ENCODE data around the gene SMIM44.
A peak's percentile ranks its signal among the peaks of the same experiment; 100 is the strongest.
"Not testable (repeated sequence)": the region's sequence is repeated elsewhere in the genome, so short reads cannot be mapped to it uniquely, and the experiment has no call there.

SMIM44 gene

GRCh38 chr19:3456925-3457527, 26.2 kb downstream of the SMIM44 start:
- DNase-seq = no peak

DNA sequence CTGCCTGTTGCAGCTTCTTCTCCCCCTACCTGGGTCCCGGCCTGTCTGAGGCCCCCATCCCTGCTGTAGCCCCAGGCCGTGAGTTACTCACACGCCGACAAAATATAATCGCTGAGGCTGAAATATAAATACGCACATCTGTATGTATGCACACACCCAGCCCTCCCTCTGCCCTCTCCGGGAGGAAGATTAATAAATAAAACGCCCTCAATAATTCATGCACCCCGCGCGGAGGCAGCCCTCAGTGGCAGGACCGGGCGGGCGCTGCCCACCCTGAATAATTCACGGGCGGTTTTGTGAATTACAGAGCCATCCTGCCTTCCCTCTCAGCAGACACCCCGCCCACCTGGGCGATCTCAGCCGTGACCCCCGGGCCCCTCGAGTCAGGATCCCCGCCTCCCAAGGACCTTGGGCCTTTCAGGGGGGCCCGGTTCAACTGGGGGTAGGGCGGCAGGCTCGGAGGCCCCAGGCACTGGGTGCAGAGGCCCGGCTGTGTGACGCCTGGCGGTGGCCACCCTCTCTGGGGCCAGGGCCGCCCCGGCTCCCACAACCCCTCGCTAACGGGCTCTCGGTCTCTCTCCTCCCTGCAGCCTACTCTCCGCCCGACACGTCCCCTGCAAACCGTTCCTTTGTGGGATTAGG, 27.2 kb downstream of the SMIM44 start:
- no peak for DNase-seq

GRCh38 chr19:3455393-3455955, 27.8 kb downstream of the SMIM44 start:
- no peak for DNase-seq

DNA sequence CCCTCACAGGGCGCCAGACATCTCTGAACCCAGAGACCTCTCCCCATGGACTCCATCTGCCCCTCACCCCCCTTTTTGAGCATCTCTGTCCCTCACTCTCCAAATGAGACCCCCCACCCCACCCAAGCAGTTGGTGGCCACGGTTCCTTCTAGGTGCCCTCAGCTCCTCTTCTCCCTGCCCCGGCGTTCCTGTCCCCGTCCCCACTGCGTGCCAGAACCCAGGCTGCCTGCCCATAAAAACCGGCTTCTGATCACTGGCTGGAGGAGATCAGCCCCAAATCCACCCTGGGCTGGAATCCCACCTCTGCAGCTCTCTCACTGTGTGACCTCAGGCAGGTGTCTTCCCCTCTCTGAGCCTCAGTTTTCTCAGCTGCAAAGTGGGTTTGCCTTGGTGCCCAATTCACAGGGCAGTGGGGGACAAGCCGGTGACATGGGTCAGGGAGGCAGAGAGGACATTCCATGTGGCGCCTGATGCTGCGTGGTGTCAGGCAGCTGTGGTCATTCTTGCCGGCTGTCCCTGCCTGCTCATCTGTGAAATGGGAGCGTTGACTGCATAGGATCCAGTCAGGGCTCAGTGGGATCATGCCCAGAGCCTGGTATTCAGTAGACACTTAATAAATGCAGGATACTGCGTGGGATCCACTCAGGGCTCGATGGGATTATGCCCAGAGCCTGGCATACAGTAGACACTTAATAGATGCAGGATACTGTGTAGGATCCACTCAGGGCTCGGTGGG, 28.4 kb downstream of the SMIM44 start:
- DNase-seq = no peak

GRCh38 chr19:3453840-3454239, 29.4 kb downstream of the SMIM44 start:
- DNase-seq = no peak

GRCh38 chr19:3452942-3453214, 30.4 kb downstream of the SMIM44 start:
- not testable (repeated sequence) for DNase-seq

GRCh38 chr19:3452171-3452941, 30.9 kb downstream of the SMIM44 start:
- DNase-seq = no peak

- no peak for DNase-seq
Measured at GRCh38 chr19:3451451-3451866, 31.8 kb downstream of the SMIM44 start.

- peak; percentile 83 for DNase-seq
Measured at GRCh38 chr19:3450796-3451411, 32.3 kb downstream of the SMIM44 start.

DNA sequence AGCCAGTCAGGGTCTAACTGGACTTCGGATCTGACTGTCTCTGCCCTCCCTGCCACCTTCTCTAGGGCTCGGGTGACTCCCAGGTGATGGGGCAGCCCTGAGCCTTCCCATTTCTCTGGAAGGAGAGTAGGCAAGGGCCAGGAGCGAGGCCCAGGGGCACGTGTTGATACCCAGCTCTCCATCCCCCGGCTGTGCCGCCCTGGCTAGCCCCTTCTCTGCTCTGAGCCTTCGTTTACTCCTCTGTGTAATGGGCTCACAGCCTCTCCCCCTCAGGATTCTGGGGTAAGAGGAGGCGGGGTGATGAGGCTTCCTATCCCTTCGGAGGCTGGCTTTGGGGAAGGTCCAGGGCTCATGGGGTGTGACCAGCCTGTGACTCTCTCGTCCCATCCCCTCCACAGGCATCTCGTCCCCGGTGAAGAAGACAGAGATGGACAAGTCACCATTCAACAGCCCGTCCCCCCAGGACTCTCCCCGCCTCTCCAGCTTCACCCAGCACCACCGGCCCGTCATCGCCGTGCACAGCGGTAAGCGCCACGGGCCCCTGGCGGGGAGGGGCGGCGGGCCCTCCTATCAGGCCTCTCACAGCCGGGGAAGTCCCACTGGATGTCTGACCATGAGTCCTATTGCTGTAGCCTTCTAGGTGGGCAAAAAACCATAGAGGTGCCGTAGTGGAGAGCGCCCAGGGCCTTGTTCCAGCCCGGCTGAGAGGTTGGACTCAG, 34.5 kb downstream of the SMIM44 start:
- DNase-seq = no peak

DNA sequence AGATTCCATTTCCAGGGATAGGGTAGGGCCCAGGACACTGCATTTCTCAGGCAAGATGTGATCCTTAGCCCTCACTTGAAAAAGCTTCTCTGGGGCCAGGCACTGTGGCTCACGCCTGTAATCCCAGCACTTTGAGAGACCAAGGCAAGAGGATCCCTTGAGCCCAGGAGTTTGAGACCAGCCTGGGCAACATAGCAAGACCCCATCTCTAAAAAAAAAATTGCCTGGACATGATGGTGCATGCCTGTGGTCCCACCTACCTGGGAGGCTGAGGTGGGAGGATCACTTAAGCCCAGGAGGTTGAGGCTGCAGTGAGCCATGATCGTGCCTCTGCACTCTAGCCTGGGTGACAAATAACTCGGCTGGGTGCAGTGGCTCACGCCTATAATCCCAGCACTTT, 36.6 kb downstream of the SMIM44 start:
- DNase-seq = not testable (repeated sequence)

DNA sequence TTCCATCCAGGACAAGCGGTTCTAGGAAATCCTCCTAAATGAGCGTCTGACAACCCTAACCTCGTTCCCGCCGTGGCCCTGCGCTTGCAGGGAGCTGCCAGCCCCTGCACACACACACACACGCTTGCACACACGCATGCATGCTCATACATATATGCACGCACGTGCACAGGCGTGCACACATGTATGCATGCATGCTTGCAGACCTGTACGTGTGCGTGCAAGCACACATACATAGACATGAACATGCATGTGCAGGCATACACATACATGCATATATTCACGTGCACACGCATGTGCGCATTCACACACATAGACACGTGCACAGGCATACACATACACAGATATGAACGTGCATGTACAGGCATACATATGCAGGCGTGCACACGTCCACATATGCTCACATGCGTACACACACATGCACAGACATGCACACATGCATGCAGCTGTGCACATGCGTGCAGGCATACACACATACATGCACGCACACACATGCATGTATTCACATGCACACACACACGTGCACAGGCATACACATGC, 38.5 kb downstream of the SMIM44 start:
- no peak for DNase-seq

- no peak for DNase-seq
Measured at GRCh38 chr19:3443840-3444694, 39.2 kb downstream of the SMIM44 start.

DNA sequence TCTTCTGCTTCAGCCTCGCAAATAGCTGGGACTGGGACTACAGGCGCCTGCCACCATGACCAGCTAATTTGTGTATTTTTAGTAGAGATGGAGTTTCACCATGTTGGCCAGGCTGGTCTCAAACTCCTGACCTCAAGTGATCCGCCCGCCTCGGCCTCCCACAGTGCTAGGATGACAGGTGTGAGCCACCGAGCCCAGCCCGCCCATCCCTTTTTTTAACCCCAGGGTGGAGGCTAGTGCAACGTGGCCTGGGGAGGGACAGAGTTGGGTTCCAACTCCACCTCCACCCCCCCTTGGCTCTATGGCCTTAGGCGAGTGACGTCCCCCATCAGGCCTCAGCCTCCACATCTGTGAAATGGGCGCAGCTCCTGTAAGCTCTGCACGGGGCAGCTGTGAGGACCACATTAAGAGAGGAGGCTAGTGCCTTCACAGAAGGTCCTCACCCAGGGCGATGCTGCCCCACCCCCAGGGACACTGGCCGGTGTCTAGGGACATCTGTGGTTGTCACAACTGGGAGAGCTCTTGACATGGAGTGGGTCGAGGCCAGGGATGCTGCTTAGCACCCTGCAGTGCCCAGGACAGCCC, 40.7 kb downstream of the SMIM44 start:
- DNase-seq = no peak

DNA sequence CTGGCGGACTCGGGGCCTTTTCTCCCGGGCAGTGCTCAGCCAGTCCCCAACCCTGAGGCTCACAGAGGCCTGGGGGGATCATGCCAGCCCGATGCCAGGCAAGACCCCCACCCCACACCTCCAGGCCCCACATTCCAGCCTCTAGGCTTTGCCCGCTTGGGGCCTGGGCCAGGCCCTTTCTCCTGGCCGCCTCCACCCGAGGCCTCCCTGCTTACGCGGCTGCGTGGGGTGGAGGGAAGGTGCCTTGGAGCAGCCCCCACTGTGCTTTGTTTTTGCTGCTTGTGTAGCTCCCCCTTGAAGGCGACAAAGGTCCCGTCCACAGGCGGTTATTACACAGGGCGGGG, 41.3 kb downstream of the SMIM44 start:
- no peak for DNase-seq

- DNase-seq = no peak
Measured at GRCh38 chr19:3441089-3441985, 41.9 kb downstream of the SMIM44 start.

- DNase-seq = no peak
Measured at GRCh38 chr19:3440082-3440481, 43.2 kb downstream of the SMIM44 start.

GRCh38 chr19:3434630-3435553, 48.3 kb downstream of the SMIM44 start:
- peak; percentile 94 for DNase-seq

Measured in T1000 (cell line).